Activated T-cell treated with anti-CD3 and anti-CD28 coated beads for 1 hour (primary cell): ENCODE results near the gene COMP.

ENCODE experiments used
- DNase-seq: peaks from one replicate; pipeline ENCODE4 v3.0.0-alpha.2; 2020; ENCODE audit warnings: low read depth

Gene COMP

DNA sequence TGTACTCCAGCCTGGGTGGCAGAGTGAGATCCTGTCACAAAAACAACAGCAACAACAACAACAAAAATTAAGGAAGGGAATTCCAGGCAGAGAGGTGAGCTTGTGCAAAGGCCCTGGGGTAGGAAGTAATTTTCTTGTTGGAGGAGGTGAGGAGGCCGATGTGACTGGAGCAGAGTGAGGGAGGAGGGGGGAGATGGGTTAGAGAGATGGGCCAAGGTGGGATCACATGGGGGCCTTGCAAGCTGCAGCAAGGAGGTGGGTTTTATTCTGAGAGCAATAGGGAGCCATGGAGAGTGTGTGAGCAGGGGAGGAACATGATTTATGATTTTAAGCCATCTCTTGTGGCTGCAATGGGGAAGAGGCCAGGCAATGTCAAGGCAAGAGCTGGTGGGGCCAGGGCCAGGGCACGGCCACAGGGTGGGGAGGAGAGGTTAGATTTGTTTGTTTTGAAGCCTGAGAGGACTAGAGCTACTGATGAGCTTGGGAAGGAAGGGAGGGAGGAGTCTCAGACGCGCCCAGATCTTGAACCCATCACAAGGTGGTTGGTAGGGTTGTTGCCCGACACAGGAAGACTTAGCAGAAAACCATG, 12.5 kb upstream of the COMP start:
- DNase-seq = no peak

GRCh38 chr19:18802354-18802753, 11.2 kb upstream of the COMP start:
- no peak for DNase-seq

DNA sequence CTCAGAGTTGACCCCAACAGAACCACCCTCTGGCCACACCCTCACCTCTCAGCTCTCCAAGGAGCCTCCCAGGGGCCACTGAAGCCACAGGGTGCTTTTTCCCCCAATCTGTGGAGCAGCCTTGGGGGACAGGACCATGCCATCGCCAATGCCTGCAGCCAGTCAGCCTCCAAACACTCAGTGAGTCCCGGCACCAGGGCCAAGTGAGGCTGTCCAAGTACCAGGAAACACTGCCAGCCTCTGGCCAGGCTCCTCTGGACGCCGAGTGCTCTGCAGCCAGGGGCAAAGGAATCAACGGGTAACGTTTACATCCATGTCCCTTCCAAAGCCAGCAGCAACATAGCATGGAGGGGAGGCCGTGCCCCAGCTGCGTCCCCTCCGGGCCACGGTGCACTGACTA, 9.5 kb upstream of the COMP start:
- DNase-seq = no peak

GRCh38 chr19:18800079-18800478, 9.0 kb upstream of the COMP start:
- DNase-seq = no peak

- no peak for DNase-seq
Measured at GRCh38 chr19:18799389-18799970, 8.4 kb upstream of the COMP start.

DNA sequence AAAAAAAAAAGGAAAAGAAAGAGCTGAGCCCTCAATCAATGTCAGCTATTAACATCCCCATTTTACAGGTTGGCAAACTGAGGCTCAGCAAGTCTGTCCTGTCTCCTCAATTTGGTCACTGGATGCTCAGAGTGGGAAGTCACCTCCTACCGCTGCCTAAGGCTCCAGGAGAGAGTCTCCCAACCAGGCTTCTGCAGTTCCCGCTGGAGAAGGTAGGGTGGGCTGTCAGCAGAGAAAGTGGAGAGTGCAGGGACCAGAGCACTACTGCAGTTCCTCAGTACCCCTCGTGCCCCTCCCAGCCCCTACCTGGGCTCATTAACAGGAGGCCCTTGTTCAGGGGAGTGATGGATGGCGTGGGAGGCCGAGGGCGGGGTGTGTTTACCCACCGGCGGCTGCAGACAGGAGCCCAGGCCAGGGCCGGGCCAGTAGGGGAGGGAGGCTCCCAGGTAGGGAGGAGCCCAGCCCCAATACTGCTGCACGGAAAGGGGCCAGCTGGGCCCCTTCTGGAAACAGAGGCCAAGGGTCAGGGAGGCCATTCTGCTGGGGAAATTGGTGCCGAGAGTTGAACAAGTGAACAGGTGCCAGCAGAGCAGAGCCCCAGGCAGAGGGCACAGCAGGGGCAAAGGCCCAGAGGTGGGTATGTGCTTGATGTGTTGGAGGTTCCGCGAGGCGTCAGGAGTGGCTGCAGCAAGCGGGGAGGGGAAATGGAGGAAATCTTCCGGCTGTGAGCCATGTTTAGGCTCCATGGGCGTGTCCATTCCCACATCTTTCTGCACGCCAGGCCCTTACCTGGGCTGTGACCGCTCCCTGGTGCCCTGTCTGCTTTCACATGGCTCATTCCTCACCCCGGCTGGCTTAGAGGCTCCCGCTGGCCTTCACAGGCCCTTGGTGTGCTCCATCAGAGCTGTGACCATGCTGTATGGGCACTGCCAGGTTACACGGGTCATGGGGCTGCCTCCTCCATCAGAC, 7.6 kb upstream of the COMP start:
- no peak for DNase-seq

DNA sequence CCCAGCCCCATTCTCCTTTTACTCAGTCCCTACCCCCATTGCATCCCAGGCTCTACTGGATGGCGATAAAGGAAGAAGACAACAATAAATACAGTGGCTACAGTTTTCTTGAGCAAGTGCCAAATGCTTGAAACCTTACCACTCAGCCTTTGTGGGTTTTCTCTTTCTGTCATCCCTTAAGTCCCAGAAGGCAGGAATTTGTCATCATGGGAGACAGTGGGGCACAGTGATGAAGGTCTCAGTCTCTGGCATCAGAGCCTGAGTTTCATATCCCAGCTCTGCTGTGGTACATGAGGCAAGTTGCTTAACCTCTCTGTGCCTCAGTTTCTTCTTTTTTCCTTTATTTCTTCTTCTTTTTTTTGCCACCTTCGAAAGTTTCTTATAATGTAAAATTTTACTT, 5.1 kb upstream of the COMP start:
- no peak for DNase-seq

DNA sequence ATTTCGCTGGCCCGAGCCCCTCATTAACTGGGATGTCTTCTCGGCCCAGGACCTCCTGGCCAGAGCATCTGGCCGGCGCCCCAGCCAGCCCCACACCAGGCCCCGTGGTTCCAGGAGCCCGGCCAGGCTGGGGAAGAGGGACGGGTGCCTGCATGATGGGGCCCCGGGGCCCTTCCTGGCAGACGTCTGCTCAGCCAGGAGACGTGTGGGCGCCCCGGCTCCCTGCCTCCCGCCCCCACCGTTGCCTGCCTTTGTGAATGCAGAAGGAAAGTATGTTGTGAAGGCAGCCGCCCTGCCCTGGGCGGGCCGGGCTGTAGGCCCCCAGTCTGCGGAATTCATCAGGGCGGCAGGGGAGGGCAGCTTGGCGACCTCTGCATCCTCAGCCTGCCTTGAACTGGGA, 4.4 kb upstream of the COMP start:
- DNase-seq = no peak

GRCh38 chr19:18794692-18795091, 3.6 kb upstream of the COMP start:
- no peak for DNase-seq

- DNase-seq = no peak
Measured at GRCh38 chr19:18794029-18794313, 2.9 kb upstream of the COMP start.

GRCh38 chr19:18793144-18794028, 2.3 kb upstream of the COMP start:
- no peak for DNase-seq

- no peak for DNase-seq
Measured at GRCh38 chr19:18792661-18793060, 1.6 kb upstream of the COMP start.

- DNase-seq = no peak
Measured at GRCh38 chr19:18791315-18791678, 192 bp upstream of the COMP start.

GRCh38 chr19:18789883-18790565, 1.1 kb downstream of the COMP start:
- DNase-seq = no peak

GRCh38 chr19:18789422-18789869, 1.7 kb downstream of the COMP start:
- DNase-seq = no peak

DNA sequence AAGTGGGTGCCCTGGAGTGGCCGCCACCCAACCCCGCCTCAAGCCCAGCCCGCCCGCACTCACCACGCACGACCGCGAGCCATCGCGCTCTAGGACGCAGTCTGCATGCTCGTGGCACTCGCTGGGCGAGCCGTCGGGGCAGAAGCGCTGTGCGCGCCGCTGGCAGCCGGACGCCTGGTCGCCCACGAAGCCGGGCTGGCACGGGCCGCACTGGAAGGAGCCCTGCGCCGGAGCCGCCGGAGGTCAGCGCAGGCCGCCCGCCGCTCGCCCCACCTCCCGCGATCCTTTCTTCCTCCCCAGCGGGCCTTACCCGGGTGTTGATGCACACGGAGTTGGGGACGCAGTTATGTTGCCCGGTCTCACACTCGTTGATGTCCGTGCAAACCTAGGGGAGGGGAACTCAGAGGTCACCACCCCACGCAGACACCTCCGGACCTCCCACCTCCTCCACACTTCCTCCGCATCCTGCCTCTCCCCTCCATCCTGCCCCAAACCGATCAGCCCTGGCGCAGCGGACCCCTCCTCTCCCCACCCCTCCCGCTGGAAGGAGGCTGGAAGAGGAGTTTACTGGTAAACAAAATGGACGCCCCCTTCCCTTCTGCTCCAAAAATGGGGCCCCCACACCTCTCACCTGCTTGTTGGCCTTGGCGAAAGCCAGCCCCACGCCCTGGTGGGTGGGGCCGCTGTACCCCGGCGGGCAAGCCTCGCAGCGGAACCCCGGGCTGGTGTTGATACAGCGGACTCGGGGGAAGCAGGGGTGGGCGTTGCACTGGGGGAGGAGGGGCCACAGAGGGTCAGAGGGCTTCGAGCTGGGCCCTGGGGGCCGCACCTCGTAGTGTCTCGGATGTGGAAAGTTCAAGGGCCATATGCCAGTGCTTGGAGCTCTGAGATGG, 2.3 kb downstream of the COMP start:
- DNase-seq = no peak

- peak; percentile 60 for DNase-seq
Measured at GRCh38 chr19:18785179-18786124, 5.7 kb downstream of the COMP start.

DNA sequence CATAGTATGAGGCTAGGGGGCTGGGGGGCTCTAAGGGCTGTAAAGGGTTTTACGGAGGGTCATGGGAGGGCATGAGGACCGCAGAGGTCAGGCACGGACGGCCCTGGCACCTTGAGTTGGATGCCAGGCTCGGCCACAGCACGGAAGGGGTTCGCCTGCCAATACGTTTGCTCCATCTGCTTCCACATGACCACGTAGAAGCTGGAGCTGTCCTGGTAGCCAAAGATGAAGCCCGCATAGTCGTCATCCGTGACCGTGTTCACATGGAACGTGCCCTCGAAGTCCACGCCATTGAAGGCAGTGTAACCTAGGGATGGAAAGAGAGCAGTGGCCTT, 6.4 kb downstream of the COMP start:
- no peak for DNase-seq

DNA sequence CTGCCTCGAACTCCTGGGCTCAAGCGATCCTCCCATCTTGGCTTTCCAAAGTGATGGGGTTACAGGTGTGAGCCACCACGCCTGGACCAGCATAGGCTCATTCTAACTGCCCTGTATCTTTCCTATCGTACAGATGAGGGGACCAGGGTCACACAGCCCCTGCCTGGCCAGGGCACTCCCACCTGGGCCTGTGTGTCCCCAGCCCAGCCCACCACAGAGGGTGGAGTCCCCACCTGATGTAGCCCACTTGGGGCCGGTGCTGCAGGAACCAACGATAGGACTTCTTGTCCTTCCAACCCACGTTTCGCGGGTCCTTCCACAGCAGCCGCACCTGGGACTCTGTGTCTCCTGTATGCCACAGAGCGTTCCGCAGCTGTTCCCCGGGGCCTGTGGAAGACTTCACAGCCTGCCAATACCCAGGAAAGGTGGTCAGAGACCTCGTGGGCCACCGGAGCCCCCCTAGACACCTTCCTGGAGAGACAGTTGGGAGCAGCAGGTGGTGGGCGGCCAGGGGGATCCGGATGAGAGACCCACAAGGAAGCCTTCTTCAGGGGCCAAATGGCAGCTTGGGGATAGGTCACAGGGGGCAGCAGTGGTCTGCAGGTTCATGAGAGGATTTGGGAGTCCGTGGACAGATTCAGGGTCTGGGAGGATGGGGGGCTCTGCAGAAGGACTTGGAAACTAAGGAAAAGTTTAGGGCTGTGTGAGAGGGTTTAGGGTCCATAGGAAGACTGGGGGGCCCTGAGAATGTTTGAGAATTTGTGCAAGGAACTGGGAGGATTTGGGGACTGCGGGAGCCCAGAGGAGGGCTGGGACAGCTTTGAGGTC, 6.9 kb downstream of the COMP start:
- no peak for DNase-seq
